NCI-H82 treated with DMSO at 0.1 percent for 48 hours (cell line): Measurements from ENCODE around the gene MACROD2.

Source experiments
- DNase-seq: peaks from one replicate; lab custom pipeline; 2025; ENCODE audit not compliant: unreplicated experiment; lab: John Stamatoyannopoulos, UW

MACROD2 gene

DNA sequence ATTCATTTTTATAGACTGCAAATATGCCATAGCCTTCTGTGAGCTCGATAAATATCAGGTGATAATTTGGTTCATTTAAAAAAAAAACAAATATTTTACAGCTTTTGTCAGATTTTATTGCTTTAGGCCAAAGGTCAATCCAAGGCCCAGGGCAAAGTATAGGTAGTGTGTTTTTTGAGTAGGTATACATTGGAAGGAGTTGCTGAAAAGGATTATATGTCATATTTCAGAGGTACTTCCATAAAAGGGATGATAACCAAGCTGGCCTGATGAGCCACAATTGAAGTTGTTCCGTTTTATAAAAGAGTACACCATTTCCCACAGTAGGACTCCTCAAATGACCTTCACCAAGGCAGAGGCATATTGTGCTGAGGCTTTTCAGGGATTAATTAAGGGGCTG, 794.9 kb downstream of the MACROD2 start:
- DNase-seq: no peak

DNA sequence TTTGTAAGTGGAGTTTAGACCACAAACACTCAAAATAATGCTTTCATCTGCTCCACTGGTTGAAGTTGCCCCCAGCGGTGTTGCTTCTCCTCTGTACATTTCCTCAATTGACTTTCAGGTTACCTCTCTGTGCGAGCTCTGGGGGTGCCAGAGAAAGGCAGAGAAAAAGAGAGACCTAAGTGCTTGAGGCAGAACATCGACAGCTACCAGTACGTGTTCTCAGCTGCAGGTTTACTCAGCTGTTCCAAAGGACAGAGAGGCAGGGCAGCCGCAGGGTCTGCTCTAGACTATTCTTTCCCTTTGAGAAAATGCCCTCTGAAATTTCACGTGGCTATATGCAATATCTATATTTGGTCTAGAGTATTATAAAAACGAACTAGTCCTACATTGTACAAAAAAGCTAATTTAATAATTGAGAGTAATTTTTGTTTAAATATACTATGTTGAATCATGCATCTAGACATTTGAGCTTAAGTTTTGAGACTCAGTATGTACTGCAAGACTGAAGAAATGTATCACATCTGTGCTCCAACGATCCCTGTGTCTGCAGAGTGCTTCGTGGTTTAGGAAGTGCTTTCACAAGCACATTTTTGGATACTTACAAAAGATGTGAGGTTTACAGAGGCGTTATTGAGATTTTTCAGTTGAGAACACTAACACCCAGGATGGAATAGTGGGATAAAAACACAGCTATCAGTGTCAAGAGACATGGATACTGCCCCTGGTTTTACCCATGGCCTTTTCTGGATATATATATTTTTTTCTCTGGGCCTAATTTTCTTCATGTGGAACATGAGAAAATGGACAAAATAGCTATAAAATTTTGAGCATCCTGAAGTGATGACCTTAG, 795.7 kb downstream of the MACROD2 start:
- DNase-seq: no peak

DNA sequence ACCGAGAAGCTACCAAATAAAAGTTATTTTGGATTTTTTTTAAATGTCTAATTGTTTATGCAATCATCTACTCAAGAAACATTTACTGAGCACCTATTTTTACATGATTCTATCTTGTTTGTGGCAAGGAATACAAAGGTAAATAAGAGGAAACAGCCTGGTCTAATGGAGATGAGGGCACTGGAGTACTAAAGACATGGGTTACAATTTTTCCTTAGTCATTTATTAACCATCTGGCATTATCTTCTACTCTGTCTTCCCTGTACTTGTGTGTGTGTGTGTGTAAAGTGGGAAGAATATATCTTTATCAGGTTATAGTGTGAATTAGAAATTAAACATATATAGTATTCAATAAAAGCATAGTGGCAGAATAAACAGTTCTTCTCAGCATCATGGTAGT, 797.6 kb downstream of the MACROD2 start:
- no peak for DNase-seq

DNA sequence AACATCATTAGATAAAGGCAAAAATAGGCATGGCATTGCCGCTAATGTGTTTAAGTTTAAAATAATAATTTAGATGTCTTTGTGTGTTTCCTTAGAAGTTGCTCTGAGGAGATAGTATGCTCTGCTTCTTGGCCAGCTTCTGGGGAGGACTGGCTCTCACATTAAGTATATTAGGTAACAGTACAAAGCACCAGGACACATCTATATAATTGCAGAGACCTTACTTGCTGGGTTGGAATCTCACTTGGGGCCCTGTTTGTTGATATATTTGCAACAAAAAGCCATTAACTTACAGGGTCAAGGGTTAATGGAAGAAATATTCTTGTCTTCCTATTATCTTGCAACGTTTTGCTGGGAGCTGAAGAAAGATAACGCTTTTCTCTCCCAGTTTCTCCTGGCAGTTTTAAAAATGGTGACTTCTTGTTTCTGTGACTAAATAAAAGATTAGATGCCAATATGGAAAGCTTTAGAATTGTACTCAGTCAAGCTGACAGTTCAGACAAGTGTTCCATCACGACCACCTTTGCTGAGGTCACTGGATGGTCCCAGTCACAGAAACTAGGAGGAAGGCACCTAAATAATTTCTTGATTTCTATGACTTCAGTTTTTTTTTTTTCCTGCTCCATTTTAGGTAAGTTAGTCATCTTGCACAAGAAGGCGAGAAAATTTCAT, 804.4 kb downstream of the MACROD2 start:
- no peak for DNase-seq

DNA sequence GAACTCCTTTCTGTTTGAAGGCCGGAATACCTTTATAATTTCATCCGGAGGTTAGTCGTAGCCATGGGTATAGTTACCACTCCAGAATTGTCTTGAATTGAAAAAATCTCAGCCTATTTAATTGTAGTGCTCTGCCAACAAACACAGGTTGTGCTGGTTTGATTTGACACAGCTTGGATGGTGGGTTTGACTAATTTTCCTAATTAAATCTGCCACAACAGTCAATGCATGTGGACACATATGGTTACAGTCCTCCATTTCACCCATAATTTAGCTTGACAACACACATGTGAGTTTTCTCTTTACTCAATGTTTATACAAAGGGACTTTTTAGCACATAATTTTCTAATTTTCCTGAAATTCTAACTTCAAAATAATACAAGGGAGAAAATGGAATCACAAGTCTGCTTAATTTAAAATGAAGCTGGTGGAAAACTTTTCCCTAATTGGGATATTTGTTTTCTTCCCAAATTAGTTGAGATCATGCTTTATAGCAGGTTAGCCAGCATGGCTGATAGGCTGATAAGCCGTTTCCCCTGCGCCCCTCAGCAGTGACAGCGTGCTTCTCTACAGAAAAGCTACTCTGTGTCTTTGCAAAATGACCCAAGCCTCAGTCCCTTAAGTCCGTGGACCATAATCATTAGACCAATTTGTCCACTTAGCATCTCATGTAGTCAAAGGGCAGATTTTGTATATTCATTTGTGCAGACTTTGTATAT, 805.5 kb downstream of the MACROD2 start:
- no peak for DNase-seq

DNA sequence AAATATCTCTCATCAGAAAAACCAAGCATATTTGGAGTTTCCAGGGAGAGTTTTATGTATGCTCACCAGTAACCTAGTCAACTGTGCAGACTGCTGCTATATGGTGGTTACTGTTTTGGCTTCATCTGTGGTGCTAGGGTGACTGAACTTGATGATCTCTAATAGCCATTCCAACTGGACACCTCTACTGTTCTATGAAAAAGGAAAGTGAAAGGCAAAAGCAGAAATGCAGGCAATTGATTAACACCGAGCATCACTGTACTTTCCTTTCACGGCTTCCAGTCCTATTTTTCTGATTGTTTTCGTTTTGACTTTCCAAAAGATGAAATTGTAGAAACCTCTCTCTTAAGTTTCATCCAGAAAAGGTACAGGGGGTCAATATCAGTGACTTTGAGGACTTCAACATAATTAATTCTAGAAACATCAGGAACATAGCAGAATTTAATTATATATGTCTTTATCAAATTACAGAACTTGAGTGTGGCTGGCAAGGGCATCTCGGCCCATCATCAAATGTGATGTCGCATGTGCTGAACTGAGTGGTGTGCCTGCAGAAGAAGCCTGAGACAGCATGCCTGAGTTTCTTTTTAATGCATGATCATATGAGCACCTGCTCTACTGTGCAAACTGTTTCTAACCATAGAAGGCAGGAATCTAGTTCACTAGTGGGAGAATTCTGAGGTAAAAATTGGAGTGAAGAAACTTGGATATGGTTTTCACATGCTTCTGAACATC, 806.4 kb downstream of the MACROD2 start:
- DNase-seq: no peak

DNA sequence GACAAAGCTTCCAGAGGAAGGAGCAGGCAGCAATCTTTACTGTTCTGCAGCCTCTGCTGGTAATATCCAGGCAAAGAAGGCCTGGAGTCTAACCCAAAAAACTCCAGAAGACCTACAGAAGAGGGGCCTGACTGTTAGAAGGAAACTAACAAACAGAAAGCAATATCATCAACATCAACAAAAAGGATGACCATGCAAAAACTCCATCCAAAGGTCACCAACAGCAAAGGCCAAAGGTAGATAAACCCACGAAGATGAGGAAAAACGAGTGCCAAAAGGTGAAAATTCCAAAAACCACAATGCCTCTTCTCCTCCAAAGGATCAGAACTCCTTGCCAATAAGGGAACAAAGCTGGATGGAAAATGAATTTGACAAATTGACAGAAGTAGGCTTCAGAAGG, 811.9 kb downstream of the MACROD2 start:
- DNase-seq: no peak

DNA sequence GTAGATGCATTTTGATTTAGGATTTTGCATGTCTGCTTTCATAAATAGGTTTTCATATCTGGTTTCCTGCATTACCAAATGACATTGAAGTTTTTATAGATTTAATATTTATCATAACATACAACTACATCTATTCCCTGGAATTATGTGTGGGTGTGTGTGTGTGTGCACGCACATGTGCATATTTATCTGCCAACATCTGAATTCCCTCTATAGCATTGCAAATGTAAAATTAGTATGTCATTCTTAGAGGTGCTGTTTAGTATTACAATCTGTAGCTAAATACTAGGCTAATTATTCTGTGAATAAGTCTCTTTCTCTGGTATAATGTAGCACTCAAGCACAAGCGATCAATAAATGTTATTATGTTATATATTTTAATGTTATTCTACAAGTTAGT, 820.0 kb downstream of the MACROD2 start:
- no peak for DNase-seq

DNA sequence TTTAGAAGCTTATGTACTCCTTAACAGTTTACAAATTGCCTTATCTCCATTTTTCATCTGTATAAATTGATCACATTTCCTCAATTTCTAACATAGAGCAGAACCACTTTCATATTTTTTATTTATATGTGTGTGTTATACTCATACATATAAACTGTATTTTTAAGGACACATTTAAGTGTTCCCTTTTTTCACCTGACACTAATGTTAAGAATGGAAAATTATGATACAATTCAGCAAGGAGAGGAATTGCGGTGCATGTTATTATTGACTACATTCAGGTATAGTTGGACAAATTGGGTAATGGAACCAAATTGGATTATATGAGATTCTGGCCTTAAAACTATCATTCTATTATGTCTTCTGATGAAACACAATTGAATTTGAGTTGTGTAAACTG, 821.2 kb downstream of the MACROD2 start:
- DNase-seq: no peak

DNA sequence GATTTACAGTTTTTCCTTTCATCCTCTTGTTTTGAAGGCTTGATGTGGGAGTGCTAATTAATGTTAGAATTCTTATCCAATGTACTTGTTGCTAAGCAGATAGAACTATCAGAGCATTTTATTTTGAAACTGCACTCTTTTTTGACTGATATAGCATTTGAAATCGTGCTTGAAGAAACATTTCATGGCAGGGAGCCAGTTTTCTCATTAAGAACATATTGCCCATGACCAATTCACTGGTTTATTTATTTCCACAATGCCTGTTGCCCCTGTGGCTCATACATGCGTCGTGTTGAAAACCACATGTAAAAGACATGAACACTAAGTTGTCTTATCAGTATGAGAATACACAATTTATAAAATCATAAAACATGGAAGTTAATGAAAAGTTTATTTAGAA, 821.8 kb downstream of the MACROD2 start:
- DNase-seq: no peak

DNA sequence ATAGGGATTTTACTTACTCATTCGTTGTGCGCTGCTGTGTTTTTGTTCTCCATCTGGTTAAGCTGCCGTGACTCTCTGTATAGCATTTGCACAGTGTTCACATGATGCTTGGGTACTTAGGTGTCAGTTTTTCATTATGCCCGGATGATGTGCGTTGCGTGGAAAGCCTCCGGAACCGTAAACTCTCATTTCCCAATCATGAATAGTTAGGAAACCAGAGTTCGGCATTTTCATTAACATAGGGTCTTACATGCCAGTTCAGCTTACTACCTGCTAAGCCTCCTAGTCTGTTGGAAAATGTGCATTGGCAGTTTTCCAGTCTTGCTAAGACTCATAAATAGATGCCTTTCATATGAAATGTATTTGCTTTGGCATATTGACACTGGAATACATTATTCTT, 825.5 kb downstream of the MACROD2 start:
- DNase-seq: no peak

DNA sequence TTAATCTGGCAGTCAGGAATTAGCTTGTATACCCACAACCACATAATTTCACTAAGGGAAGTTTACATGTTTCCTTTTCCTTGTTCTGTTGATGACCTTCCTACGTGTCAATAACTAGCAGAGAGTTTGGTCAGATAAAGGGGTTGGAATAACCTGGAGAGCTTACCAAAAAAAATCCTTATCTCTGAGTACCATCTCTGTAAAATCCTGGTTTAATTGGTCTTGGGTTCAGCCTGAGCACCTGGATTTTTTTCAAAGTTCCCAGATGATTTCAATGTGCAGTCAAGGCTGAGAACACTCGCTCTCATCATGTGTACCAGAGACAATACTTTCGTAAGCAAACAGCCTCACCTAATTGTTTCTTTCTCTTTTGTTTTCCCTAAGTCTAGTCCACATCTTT, 825.9 kb downstream of the MACROD2 start:
- DNase-seq: no peak

DNA sequence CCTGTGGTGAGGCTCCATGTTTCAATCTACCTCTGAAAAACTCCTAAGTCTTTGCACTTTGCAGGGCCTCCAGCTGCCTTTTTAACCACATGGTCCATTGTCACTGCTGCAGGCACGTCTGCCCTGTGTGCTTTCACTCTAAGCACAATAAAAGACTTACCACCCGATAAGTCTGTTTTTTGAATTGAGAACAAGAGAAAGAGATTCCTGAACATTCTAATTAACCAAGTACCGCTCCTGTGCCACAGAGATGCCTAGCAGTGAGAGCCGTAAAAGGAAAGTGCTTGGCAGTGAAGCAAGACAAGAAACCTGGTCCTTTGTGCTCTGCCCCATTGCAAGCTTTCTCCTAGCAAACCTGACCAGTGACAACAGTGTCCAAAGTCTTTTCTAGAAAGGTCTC, 829.7 kb downstream of the MACROD2 start:
- DNase-seq: no peak

DNA sequence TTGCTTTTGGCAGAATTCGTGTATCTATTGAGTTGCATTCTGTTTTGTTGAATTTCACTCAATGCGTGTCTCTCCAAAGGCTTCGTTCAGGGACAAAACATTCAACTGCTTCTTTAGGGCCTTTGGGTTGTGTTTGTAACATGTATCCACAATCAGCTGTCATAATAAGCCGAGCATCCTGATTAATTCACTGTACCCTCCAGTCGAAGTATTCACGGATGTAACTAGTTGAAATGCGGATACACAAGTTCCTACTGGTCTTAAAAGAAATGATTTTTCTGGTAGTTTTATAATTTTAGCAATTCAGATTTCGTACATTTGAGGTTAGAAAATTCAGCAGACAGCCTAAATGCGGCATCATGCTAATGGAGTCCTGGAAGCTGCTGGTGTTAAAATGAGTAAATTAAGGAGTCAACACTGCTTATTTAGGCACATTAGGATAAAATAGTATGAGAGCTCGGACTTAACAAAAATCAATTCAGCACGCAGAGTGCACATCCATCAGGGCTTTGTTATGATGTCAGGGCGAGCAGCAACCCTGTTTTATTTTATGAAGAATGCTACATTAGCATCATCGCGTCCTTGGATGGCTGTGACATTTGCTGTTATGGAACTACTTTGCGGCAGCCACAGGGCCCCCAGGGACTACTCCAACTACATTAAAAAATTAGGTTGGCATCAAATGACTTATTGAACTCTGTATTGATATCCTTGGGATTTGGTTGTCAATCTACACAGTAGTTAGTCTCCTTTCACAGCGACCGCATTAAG, 831.4 kb downstream of the MACROD2 start:
- no peak for DNase-seq

DNA sequence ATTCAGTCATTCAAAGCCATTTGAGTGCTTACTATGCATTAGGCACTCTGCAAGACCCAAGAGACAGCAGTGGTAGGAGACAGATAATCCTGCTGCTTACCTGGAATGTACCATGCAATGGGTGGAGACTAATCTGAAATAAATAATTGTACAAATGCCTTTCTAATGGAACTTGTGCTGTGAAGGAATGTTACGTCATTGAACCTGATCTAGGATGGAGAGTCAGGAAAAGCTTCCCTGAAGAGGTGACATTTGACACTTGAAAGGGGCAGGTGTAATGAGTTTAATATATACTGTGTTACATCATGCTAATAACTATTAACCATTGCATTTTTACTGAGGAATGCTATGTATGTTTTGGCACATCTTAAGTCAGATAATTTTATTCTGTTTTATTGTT, 833.1 kb downstream of the MACROD2 start:
- no peak for DNase-seq

DNA sequence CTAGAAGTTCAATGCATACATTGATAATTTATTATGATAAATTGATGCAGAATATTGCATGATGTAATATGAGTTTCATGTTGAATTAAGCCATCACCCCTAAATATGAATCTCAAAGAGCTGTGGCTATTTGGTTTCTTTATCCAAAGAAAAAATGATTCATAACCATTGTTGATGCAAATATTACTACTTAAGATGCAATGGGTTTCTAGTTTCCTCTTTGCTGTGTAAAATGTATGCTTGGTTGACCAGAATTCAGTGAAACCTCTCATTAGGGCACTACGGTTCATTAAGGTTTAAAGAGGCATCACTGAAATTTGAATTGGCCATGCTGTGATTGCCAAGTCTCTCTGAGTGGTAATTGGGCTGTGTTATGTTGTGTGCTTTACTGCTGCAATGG, 834.6 kb downstream of the MACROD2 start:
- no peak for DNase-seq

DNA sequence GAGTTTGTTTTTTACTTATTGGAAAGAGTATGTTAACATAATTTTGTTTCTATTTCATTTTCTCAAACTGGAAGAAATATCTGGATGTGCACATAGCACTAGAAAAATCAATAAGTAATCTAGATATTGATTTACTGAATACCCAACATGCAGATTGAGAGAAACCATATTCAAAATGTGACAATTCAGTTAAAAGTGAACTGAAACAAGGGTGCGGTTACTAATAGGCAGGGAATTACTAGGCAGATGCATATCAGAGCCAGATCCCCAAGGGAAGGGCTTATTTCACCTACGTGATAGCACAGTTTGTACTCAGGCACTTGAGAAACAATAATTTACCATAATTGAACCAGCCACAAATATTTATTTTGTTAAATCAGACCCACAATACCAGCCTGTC, 835.1 kb downstream of the MACROD2 start:
- no peak for DNase-seq

DNA sequence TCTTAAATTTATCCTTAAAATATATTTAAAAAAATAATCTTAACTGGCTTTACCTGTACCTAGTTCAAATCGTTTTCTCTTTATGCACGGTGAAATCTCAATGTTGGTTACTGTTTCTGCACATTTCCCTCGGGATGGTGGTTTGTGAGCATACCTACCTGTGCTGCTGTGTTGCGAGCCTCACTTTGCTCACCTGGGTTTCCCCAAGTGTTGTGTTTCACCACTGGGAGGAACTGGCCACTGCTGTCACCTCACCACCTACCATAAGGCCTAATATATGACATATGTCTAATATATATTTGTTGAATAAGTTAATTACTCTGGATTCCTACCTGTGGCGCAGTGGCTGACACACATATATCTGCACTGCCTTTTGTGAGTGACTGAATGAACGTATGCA, 835.6 kb downstream of the MACROD2 start:
- DNase-seq: no peak

DNA sequence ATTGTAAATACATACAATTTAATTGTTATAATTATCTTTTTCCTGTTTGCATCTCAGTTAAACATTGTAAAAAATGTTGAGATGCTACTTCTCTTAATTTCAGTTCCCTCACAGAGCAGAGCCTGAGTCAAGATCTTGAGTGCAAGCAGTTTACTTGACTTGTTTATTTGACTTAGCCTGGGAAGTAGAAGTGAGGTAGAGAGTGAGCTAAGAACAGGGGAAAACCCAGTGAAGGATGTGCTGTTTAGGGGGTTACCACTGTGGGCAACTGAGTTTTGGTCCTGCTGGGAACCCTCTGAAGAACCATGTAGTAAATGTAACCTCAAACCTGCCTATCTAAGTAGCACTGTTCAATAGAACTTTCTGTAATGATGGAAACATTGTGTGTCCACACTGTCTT, 837.3 kb downstream of the MACROD2 start:
- DNase-seq: no peak
